HCT116 (cell line): ENCODE results near the gene MTHFD2L. TPM values are rescaled to one million over a fixed set of nuclear protein-coding genes. Genes with fewer than 3 reads are reported as not detected.

Experiments
- ATAC-seq: fragments of 200-7000 bp; cut with Tn5 transposase; 2 replicates; pipeline ENCODE4 v1.9.1; 2020; ENCODE audit warnings: mild to moderate bottlenecking, moderate library complexity
- BruUV-seq: library from RNA; stranded (reverse); fragments of 400-500 nt; replicated peaks from 2 replicates; lab custom pipeline; 2021; lab: Mats Ljungman, UMichigan
- CTCF ChIA-PET: fragments of 300-600 bp; sonication (Branson Sonifier 250); formaldehyde crosslinking; loops from one replicate; lab custom pipeline; 2021; ENCODE audit warnings: antibody characterized with exemption; lab: Charles Lee
- POLR2A ChIA-PET: fragments of 300-600, 350-600 bp; sonication (Branson Sonifier 250); formaldehyde crosslinking; loops from one replicate; lab custom pipeline; 2021; ENCODE audit warnings: antibody characterized with exemption; lab: Charles Lee
- RAD21 ChIA-PET, 2 experiments: fragments of 300-600 bp; sonication (Branson Sonifier 250); formaldehyde crosslinking; loops; one replicate each; lab custom pipeline; 2023; ENCODE audit warnings: low total read pairs in 2 of 2; ENCODE audit not compliant: uncharacterized antibody in 2 of 2, unreplicated experiment in 2 of 2, low non-redundant PET in 1 of 2; lab: Charles Lee
- DNase-seq: peaks from one replicate; pipeline ENCODE4 v3.0.0-alpha.2; 2010; ENCODE audit warnings: low read depth, low spot score
- H2AFZ ChIP-seq: fragments of 200-600 bp; shearing (Covaris generic), sonication (generic); 2 replicates; pipeline ENCODE4 v1.6.1; 2017; ENCODE audit warnings: low read depth, mixed run types, mixed read lengths, antibody characterized with exemption, low read length; ENCODE audit not compliant: poor library complexity, severe bottlenecking
- H3K27ac ChIP-seq: 2 replicates; pipeline ENCODE4 v1.5.1; 2012; ENCODE audit warnings: low read depth, low read length
- H3K27me3 ChIP-seq: fragments of 200-600 bp; sonication (generic); 2 replicates; pipeline ENCODE4 v1.6.1; 2016; ENCODE audit warnings: mixed run types, low read length, mixed read lengths; ENCODE audit not compliant: insufficient read depth
- H3K36me3 ChIP-seq, 2 experiments: fragments of 200-500 bp in 1 of 2; fragments of 200-600 bp in 1 of 2; sonication (Bioruptor generic) in 1 of 2; sonication (generic) in 1 of 2; 2 replicates each; pipeline versions ENCODE4 v1.5.1 to v1.6.1; 2014 to 2016; ENCODE audit warnings: low read length in 2 of 2, inconsistent platforms in 1 of 2, mixed read lengths in 1 of 2, mixed run types in 1 of 2; ENCODE audit not compliant: insufficient read depth in 2 of 2, control insufficient read depth in 1 of 2
- H3K4me1 ChIP-seq, 2 experiments: fragments of 200-600 bp in 1 of 2; sonication (generic) in 1 of 2; 2 replicates each; pipeline versions ENCODE4 v1.5.1 to v1.6.1; 2012 to 2017; ENCODE audit warnings: low read length in 2 of 2, inconsistent platforms in 1 of 2, mild to moderate bottlenecking in 1 of 2, mixed read lengths in 1 of 2, mixed run types in 1 of 2, moderate library complexity in 1 of 2; ENCODE audit not compliant: insufficient read depth in 2 of 2, control insufficient read depth in 1 of 2
- H3K4me2 ChIP-seq: fragments of 200-600 bp; sonication (generic); 2 replicates; pipeline ENCODE4 v1.6.1; 2017; ENCODE audit warnings: mixed run types, low read length, mixed read lengths
- H3K4me3 ChIP-seq, 2 experiments: fragments of 200-600 bp in 1 of 2; sonication (generic) in 1 of 2; replicated peaks in 1 of 2; 2 replicates each; pipeline ENCODE4 v1.5.1; 2011 to 2016; ENCODE audit warnings: low read length in 2 of 2, control low read depth in 1 of 2, low read depth in 1 of 2, mild to moderate bottlenecking in 1 of 2, mixed read lengths in 1 of 2, mixed run types in 1 of 2
- H3K79me2 ChIP-seq: fragments of 200-600 bp; sonication (generic); 2 replicates; pipeline ENCODE4 v1.6.1; 2017; ENCODE audit warnings: mild to moderate bottlenecking, mixed run types, low read length, moderate library complexity, mixed read lengths; ENCODE audit not compliant: insufficient read depth
- H3K9ac ChIP-seq: fragments of 200-600 bp; sonication (generic); 2 replicates; pipeline ENCODE4 v1.6.1; 2016; ENCODE audit warnings: low read length, mixed read lengths
- H3K9me2 ChIP-seq: fragments of 200-600 bp; sonication (generic), shearing (Covaris generic); 2 replicates; pipeline ENCODE4 v1.6.1; 2017; ENCODE audit warnings: mixed run types, mild to moderate bottlenecking, moderate library complexity; ENCODE audit not compliant: insufficient read depth
- H3K9me3 ChIP-seq, 2 experiments: fragments of 200-500 bp in 1 of 2; fragments of 200-600 bp in 1 of 2; sonication (Bioruptor generic) in 1 of 2; sonication (generic) in 1 of 2; 2 replicates each; pipeline ENCODE4 v1.6.1; 2014 to 2017; ENCODE audit warnings: low read length in 2 of 2, mixed read lengths in 2 of 2, inconsistent platforms in 1 of 2, low read depth in 1 of 2, mild to moderate bottlenecking in 1 of 2, mixed run types in 1 of 2, moderate library complexity in 1 of 2; ENCODE audit not compliant: control insufficient read depth in 1 of 2, insufficient read depth in 1 of 2
- H4K20me1 ChIP-seq: fragments of 200-600 bp; sonication (generic), shearing (Covaris generic); 2 replicates; pipeline ENCODE4 v1.6.1; 2017; ENCODE audit warnings: mixed run types, mild to moderate bottlenecking, moderate library complexity; ENCODE audit not compliant: insufficient read depth
- CBX3 ChIP-seq: IDR thresholded peaks from 2 replicates; pipeline ENCODE4 v1.6.1; 2012; ENCODE audit warnings: low read depth
- CEBPB ChIP-seq: IDR thresholded peaks from 2 replicates; pipeline ENCODE4 v1.6.1; 2012; ENCODE audit warnings: low read depth
- CTCF ChIP-seq, 3 experiments: fragments of 200-600 bp in 1 of 3; sonication (generic) in 1 of 3; IDR thresholded peaks in 2 of 3; conservative IDR thresholded peaks in 1 of 3; 2 replicates each; pipeline ENCODE4 v1.5.1; 2012 to 2017; ENCODE audit warnings: low read depth in 2 of 3, low read length in 2 of 3, antibody characterized with exemption in 1 of 3, borderline replicate concordance in 1 of 3, control low read depth in 1 of 3, mild to moderate bottlenecking in 1 of 3, mixed read lengths in 1 of 3, mixed run types in 1 of 3, moderate library complexity in 1 of 3; ENCODE audit not compliant: insufficient read depth in 1 of 3
- EGR1 ChIP-seq: IDR thresholded peaks from 2 replicates; pipeline ENCODE4 v1.6.1; 2012; ENCODE audit warnings: low read depth
- ELF1 ChIP-seq: IDR thresholded peaks from 2 replicates; pipeline ENCODE4 v1.6.1; 2012; ENCODE audit warnings: low read depth, borderline replicate concordance
- EZH2 ChIP-seq: fragments of 200-600 bp; sonication (generic); IDR thresholded peaks from 2 replicates; pipeline ENCODE4 v1.6.1; 2017; ENCODE audit warnings: antibody characterized with exemption, mixed run types
- EZH2phosphoT487 ChIP-seq: fragments of 200-600 bp; IDR thresholded peaks from 2 replicates; pipeline ENCODE4 v1.6.1; 2018; ENCODE audit warnings: antibody characterized with exemption, borderline replicate concordance
- FOSL1 ChIP-seq: IDR thresholded peaks from 2 replicates; pipeline ENCODE4 v1.6.1; 2012; ENCODE audit warnings: low read depth
- JUND ChIP-seq: IDR thresholded peaks from 2 replicates; pipeline ENCODE4 v1.6.1; 2012
- POLR2A ChIP-seq: IDR thresholded peaks from 2 replicates; pipeline ENCODE4 v1.7.0; 2011; ENCODE audit warnings: borderline replicate concordance; ENCODE audit not compliant: insufficient read depth, insufficient read length; ENCODE audit errors: extremely low read depth
- POLR2AphosphoS5 ChIP-seq: IDR thresholded peaks from 2 replicates; pipeline ENCODE4 v1.6.1; 2011; ENCODE audit warnings: mild to moderate bottlenecking, low read depth, low read length, moderate library complexity
- REST ChIP-seq: IDR thresholded peaks from 2 replicates; pipeline ENCODE4 v1.6.1; 2012; ENCODE audit warnings: low read depth
- SIN3A ChIP-seq: IDR thresholded peaks from 2 replicates; pipeline ENCODE4 v1.6.1; 2012; ENCODE audit warnings: low read depth
- TCF7L2 ChIP-seq: IDR thresholded peaks from 2 replicates; pipeline ENCODE4 v1.7.0; 2011; ENCODE audit warnings: borderline replicate concordance, inconsistent platforms; ENCODE audit not compliant: insufficient read depth, insufficient read length; ENCODE audit errors: extremely low read depth
- YY1 ChIP-seq: IDR thresholded peaks from 2 replicates; pipeline ENCODE4 v1.6.1; 2011; ENCODE audit warnings: low read length, low read depth, moderate library complexity, mild to moderate bottlenecking; ENCODE audit not compliant: insufficient replicate concordance; ENCODE audit errors: extremely low read depth
- ZBTB33 ChIP-seq: IDR thresholded peaks from 2 replicates; pipeline ENCODE4 v1.6.1; 2011; ENCODE audit warnings: mild to moderate bottlenecking, low read length, moderate library complexity; ENCODE audit not compliant: insufficient replicate concordance; ENCODE audit errors: extremely low read depth
- ZFX ChIP-seq: fragments of 450-650 bp; IDR thresholded peaks from 2 replicates; pipeline ENCODE4 v1.6.1; 2017
- ZNF274 ChIP-seq: fragments of 200-500 bp; sonication (Bioruptor generic); IDR thresholded peaks from 2 replicates; pipeline ENCODE4 v1.6.1; 2014; ENCODE audit warnings: mild to moderate bottlenecking, low read depth, low read length, inconsistent platforms
- intact Hi-C: fragments of 100-400 bp; cut with micrococcal nuclease; formaldehyde crosslinking; loops from 2 replicates; pipeline ENCODE4 v1.10.0; 2022
- total RNA-seq: library from RNA; stranded (reverse); gene quantifications from one replicate; pipeline ENCODE4 v1.2.1, GENCODE V29; 2021; ENCODE audit not compliant: unreplicated experiment

Gene MTHFD2L
- total RNA-seq, 1 experiment from 2014 or later, result 15.0 TPM

GRCh38 chr4:74291471-74291870, 133.6 kb downstream of the MTHFD2L start:
- no TSS peak for BruUV-seq
- no peaks in the 10 kb centered on the region for H3K9me2 ChIP-seq
- ChIA-PET POLR2A (no interaction called here), RAD21 (no interaction called here), CTCF (no interaction called here)
- H3K9ac ChIP-seq, result no peak overlapping the region
- no peak overlapping the region for H3K4me3 ChIP-seq
- no peaks in the 10 kb centered on the region for H4K20me1 ChIP-seq
- DNase-seq (no peak), ATAC-seq (no peak)
- H3K27me3 ChIP-seq, result no peaks in the 10 kb centered on the region
- no peak overlapping the region for H3K27ac ChIP-seq
- H3K79me2 ChIP-seq, result no peaks in the 10 kb centered on the region
- intact Hi-C loops, result no loop called here
- no peaks in the 10 kb centered on the region for H3K36me3 ChIP-seq
- TF ChIP-seq EZH2 (no peak), CEBPB (no peak), YY1 (no peak), FOSL1 (no peak), ZNF274 (no peak), TCF7L2 (no peak), EGR1 (no peak), POLR2A (no peak), REST (no peak), EZH2phosphoT487 (no peak), ELF1 (no peak), CTCF (IDR thresholded peaks at IDR 0.05 in 2 of 3, conservative IDR thresholded peaks at IDR 0.05 in 1 of 3; ENCODE audit: borderline replicate concordance in 1 of 3, insufficient read depth in 1 of 3, low read depth in 2 of 3, low read length in 2 of 3) (no peak), JUND (no peak), SIN3A (no peak), POLR2AphosphoS5 (no peak), ZFX (no peak), CBX3 (no peak), ZBTB33 (no peak)
- H3K4me1 ChIP-seq, result peaks cover 0 to 11% of the 10 kb centered on the region in 2 experiments; a peak in 1 of 4 replicates
- no peak overlapping the region for H3K4me2 ChIP-seq
- H3K9me3 ChIP-seq, result no peaks in the 10 kb centered on the region
- H2AFZ ChIP-seq, result no peak overlapping the region
